DMS53 (cell line): ENCODE results near the gene SLC9A6.

Source experiments
- DNase-seq: peaks from one replicate; lab custom pipeline; 2025; lab: John Stamatoyannopoulos, UW

Gene SLC9A6

GRCh38 chrX:135985157-135985972 lies at the start of gene SLC9A6:
TSS of gene SLC9A6 (plus strand) at chrX:135985435. CDS start at chrX:135985659, 224 bp downstream.
- peak; percentile 88 for DNase-seq

DNA sequence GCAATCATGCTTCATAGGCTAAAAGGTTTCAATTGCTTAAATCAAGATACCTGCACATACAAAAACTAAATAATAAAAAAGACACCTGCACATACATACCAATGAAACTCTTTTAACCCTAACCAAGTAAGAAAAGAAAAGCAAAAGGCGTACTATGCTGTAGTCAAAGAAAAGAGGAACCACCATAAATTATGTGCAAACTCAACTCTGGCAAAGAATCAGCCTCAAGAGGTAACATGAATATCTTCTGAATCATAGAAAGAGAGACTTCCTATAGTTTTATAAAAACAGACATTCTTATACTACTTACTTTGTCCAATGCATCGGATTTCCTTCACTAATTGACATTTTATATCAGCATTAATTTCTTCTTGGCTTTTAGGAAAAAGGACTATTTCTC lies 40.7 kb upstream of the SLC9A6 start:
- no peak for DNase-seq

DNA sequence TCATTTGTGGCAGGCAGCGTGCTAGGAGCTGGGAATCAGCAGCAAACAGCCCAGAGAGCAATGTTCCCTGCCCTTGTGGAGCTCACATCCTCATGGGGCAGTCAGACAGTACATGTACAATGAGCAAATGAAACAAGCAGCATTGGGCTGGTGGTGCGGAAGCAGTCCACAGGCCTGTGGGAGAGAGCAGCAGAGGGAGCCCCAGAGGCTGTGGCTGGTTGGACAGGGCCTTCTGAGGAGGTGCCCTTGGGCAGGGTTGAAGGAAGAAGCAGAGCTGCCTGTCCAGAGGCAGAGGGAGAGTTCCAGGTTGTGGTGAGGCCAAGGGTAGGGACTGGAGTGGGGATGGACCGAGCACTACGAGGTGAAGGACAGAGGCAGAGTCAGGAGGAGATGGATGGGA lies 33.9 kb upstream of the SLC9A6 start:
- no peak for DNase-seq

GRCh38 chrX:135973025-135973547 lies 12.1 kb upstream of the SLC9A6 start:
- peak; percentile 63 for DNase-seq

- peak; percentile 95 for DNase-seq
Observed at GRCh38 chrX:135973548-135974278, 11.5 kb upstream of the SLC9A6 start, which contains the start of gene MMGT1. TSS of gene MMGT1 (minus strand) at chrX:135973988. CDS start at chrX:135973675, 313 bp downstream.

GRCh38 chrX:135974279-135974856 lies 10.9 kb upstream of the SLC9A6 start:
- peak; percentile 85 for DNase-seq

GRCh38 chrX:135975421-135975820 lies 9.8 kb upstream of the SLC9A6 start:
- DNase-seq = no peak

DNA sequence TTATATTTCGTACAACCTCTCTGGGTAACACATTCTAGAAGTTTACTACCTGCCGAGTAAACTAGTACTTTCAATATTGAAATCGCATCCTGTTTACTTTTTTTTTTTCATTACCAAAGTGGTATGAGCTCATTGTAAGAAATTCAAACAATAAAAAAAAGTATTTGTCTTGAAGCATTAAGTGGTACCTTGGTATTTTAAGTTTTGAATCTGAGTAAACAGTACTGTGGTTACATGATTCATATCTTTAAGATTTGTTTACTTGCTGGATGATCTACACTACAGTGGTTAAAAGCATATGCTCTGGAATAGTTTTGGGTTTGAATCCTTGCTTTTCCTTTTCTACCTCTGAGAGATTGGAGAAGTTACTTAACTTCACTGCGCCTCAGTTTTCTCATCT lies 7.6 kb upstream of the SLC9A6 start:
- DNase-seq = peak; percentile 32

DNA sequence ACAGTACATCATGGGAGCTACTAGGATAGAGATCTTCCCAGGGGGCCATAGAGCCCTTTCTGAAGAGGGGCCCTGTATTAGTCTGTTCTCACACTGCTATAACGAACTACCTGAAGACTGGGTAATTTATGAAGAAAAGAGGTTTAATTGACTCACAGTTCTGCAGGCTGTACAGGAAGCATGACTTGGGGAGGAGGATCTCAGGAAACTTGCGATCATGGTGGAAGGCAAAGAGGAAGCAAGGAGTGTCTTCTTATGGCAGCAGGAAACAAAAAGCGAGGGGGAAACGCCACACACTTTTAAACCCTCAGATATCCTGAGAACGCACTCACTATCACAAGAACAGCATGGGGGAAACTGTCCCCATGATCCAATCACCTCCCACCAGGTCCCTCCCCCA lies 4.2 kb upstream of the SLC9A6 start:
- DNase-seq = no peak

GRCh38 chrX:135981668-135982067 lies 3.6 kb upstream of the SLC9A6 start:
- DNase-seq = no peak

- DNase-seq = no peak
Observed at GRCh38 chrX:135982860-135983259, 2.4 kb upstream of the SLC9A6 start.

GRCh38 chrX:135984256-135984655 lies 979 bp upstream of the SLC9A6 start:
- DNase-seq = no peak

- peak; percentile 18 for DNase-seq
Observed at GRCh38 chrX:135984791-135985156, 461 bp upstream of the SLC9A6 start.

DNA sequence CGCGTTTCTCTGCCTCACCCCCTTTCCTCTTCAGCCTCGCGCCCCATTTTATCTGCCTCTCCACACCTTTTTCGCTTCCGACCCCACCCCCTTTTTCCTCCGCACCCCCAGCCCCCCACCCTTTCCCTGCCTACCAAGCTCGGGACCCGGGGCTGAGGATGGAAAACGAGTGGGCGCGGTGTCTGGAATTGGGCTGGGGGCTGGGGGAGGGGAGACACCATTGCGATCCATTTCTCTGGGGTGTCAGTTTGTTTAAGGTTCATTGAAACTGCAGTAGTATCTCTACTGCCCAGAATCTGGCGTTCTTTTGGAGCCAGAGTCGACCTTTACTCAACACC lies 707 bp downstream of the SLC9A6 start:
- DNase-seq = no peak

GRCh38 chrX:135988245-135988644 lies 3.0 kb downstream of the SLC9A6 start:
- DNase-seq = no peak

- DNase-seq = no peak
Observed at GRCh38 chrX:136015016-136015415, 29.8 kb downstream of the SLC9A6 start.

GRCh38 chrX:136016881-136017280 lies 31.6 kb downstream of the SLC9A6 start:
- no peak for DNase-seq

DNA sequence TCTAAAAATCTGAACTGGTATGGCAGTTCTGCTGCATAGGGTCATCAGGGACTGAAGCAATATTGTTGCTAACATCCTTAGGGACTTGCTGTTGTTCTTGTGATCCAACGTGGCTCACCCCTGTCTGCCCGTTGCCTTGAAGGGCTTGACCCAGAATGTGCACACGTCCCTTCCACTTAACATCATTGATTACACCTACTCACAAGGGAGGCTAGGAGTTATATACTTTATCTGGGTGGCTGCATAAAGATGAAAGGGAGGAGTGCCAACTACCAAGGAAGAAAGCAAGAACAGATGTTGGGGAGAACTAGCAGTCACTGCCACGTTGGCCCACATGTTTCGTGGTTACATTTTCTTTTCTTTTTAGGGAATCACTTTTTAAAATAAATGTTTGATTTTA lies 34.0 kb downstream of the SLC9A6 start:
- DNase-seq = no peak

DNA sequence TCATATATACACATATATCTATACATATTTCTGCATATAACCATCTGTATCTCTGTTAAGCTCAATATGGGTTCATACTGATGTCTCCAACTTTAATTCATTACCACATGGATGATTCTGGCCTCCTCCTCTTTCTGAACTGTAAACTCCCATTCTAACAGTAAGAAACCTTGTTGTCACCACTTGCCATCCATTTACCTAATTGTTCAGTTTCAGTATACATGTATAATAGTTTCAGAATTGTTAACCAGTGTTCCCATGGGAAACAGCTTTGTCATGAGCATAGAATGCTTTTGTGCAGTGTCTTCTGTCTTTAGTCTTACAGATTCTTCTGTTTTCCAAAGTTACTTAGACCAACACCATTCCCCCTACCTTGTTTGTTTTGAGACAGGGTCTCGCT lies 35.9 kb downstream of the SLC9A6 start:
- DNase-seq = no peak

GRCh38 chrX:136021903-136022302 lies 36.7 kb downstream of the SLC9A6 start:
- no peak for DNase-seq

GRCh38 chrX:136025091-136025490 lies 39.9 kb downstream of the SLC9A6 start:
- DNase-seq = no peak

- peak; percentile 77 for DNase-seq
Observed at GRCh38 chrX:136028383-136028984, 43.2 kb downstream of the SLC9A6 start.
